GM19467 (cell line): Measurements from ENCODE around the gene PGAM2.
"Not testable (repeated sequence)": the region's sequence is repeated elsewhere in the genome, so short reads cannot be mapped to it uniquely, and the experiment has no call there.

Experiments
- ATAC-seq: cut with Tn5 transposase; IDR thresholded peaks from one replicate; pipeline ENCODE4 v1.9.1; 2021; ENCODE audit warnings: mild to moderate bottlenecking, moderate library complexity; ENCODE audit not compliant: unreplicated experiment

The PGAM2 gene

GRCh38 chr7:44033971-44034844 lies 31.2 kb downstream of the PGAM2 start:
- not testable (repeated sequence) for ATAC-seq

- not testable (repeated sequence) for ATAC-seq
These were observed 33.3 kb downstream of the PGAM2 start for GRCh38 chr7:44032031-44032430.

GRCh38 chr7:44031319-44031718 lies 34.0 kb downstream of the PGAM2 start:
- not testable (repeated sequence) for ATAC-seq

GRCh38 chr7:44030029-44030428 lies 35.3 kb downstream of the PGAM2 start:
- ATAC-seq: not testable (repeated sequence)

GRCh38 chr7:44029433-44029832 lies 35.9 kb downstream of the PGAM2 start:
- ATAC-seq: not testable (repeated sequence)

GRCh38 chr7:44022796-44023467 lies 42.4 kb downstream of the PGAM2 start:
- not testable (repeated sequence) for ATAC-seq

GRCh38 chr7:44022069-44022468 lies 43.3 kb downstream of the PGAM2 start:
- not testable (repeated sequence) for ATAC-seq

GRCh38 chr7:44019825-44020224 lies 45.5 kb downstream of the PGAM2 start:
- ATAC-seq: not testable (repeated sequence)

- ATAC-seq: peak; percentile 93
These were observed 46.2 kb downstream of the PGAM2 start for GRCh38 chr7:44018857-44019807.

- ATAC-seq: not testable (repeated sequence)
These were observed 50.3 kb downstream of the PGAM2 start for GRCh38 chr7:44015090-44015489.
